Osteocyte (in vitro differentiated cells): ENCODE data around the gene RAPGEF4. TPM values are rescaled to one million over a fixed set of nuclear protein-coding genes. Genes with fewer than 3 reads are reported as not detected.

ENCODE experiments used
- DNase-seq: peaks from one replicate; pipeline ENCODE4 v3.0.0; 2021; ENCODE audit warnings: mixed read lengths; ENCODE audit not compliant: unreplicated experiment; ENCODE audit errors: extremely low spot score
- H3K27ac Mint-ChIP-seq: one replicate; pipeline ENCODE4 v1.8.0; 2021; ENCODE audit warnings: mild to moderate bottlenecking, mixed read lengths; ENCODE audit not compliant: unreplicated experiment
- H3K27me3 Mint-ChIP-seq: one replicate; pipeline ENCODE4 v1.8.0; 2021; ENCODE audit warnings: mixed read lengths; ENCODE audit not compliant: unreplicated experiment
- H3K36me3 Mint-ChIP-seq: one replicate; pipeline ENCODE4 v1.8.0; 2021; ENCODE audit warnings: mixed read lengths; ENCODE audit not compliant: unreplicated experiment
- H3K4me1 Mint-ChIP-seq: one replicate; pipeline ENCODE4 v1.8.0; 2021; ENCODE audit warnings: mixed read lengths; ENCODE audit not compliant: unreplicated experiment
- H3K4me3 Mint-ChIP-seq: one replicate; pipeline ENCODE4 v1.8.0; 2021; ENCODE audit warnings: mild to moderate bottlenecking, moderate library complexity, mixed read lengths; ENCODE audit not compliant: unreplicated experiment
- H3K9me3 Mint-ChIP-seq: one replicate; pipeline ENCODE4 v1.8.0; 2021; ENCODE audit warnings: mixed read lengths; ENCODE audit not compliant: unreplicated experiment
- total RNA-seq: library from RNA; stranded (reverse); gene quantifications from 2 replicates; pipeline ENCODE4 v1.2.1, GENCODE V29; 2021
- TF ChIP-seq, protein P1 (sequence below): fragments of 200-600 bp; sonication (generic); IDR thresholded peaks from 2 replicates; pipeline ENCODE4 v1.5.0; 2021; ENCODE audit warnings: antibody characterized with exemption, mild to moderate bottlenecking, moderate library complexity

The RAPGEF4 gene
- total RNA-seq, 1 donor from 2014 or later = 0.91 TPM

DNA sequence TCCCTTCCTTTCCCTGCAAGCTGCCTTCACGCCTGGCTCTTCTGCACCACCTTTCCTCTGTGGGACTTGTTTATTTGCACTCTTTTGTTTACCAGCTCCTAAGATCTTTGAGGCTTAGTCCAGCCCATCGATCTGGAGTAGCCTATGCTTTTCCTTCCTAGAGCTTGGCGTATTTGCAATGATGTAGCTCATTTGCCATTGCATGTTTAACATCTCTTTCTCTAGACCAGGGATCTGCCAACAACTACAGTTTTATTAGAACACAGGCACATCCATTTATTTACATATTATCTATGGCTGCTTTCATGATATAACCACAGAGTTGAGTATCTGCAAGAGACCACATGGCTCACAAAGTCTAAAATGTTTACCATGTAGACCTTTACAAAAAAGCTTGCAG is 150.4 kb downstream of the RAPGEF4 start:
- Mint-ChIP-seq H3K27me3 (peaks cover 34% of the 10 kb centered on the region), H3K4me1 (peaks cover 4% of the 10 kb centered on the region), H3K36me3 (no peaks in the 10 kb centered on the region), H3K27ac (no peak overlapping the region), H3K9me3 (no peaks in the 10 kb centered on the region), H3K4me3 (no peak overlapping the region)
- TF ChIP-seq, protein P1, sequence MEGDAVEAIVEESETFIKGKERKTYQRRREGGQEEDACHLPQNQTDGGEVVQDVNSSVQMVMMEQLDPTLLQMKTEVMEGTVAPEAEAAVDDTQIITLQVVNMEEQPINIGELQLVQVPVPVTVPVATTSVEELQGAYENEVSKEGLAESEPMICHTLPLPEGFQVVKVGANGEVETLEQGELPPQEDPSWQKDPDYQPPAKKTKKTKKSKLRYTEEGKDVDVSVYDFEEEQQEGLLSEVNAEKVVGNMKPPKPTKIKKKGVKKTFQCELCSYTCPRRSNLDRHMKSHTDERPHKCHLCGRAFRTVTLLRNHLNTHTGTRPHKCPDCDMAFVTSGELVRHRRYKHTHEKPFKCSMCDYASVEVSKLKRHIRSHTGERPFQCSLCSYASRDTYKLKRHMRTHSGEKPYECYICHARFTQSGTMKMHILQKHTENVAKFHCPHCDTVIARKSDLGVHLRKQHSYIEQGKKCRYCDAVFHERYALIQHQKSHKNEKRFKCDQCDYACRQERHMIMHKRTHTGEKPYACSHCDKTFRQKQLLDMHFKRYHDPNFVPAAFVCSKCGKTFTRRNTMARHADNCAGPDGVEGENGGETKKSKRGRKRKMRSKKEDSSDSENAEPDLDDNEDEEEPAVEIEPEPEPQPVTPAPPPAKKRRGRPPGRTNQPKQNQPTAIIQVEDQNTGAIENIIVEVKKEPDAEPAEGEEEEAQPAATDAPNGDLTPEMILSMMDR = no peak
- DNase-seq = no peak

DNA sequence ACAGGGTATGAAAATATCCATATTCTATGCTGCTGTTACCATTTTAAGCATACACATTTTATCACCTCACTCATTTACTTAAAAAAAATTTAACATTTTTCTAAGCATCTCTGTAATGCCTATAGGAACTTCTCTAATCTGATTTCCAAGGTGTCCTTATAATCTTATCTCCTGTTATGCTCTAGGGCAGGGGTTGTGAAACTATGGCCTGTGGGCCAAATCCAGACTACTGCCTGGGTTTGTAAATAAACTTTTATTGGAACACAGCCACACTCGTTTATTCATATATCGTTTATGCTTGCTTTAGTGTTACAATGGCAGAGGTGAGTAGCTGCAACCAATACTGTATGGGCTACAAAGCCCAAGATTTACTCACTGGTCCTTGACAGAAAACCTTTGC is 151.6 kb downstream of the RAPGEF4 start:
- no peak for DNase-seq
- TF ChIP-seq, protein P1 = no peak
- H3K27ac Mint-ChIP-seq = no peak overlapping the region
- no peaks in the 10 kb centered on the region for H3K9me3 Mint-ChIP-seq
- H3K36me3 Mint-ChIP-seq = no peaks in the 10 kb centered on the region
- H3K4me1 Mint-ChIP-seq = peaks cover 4% of the 10 kb centered on the region
- peaks cover 37% of the 10 kb centered on the region for H3K27me3 Mint-ChIP-seq
- no peak overlapping the region for H3K4me3 Mint-ChIP-seq

GRCh38 chr2:172888714-172889669 is 153.3 kb downstream of the RAPGEF4 start:
- TF ChIP-seq, protein P1 = no peak
- H3K36me3 Mint-ChIP-seq = no peaks in the 10 kb centered on the region

DNA sequence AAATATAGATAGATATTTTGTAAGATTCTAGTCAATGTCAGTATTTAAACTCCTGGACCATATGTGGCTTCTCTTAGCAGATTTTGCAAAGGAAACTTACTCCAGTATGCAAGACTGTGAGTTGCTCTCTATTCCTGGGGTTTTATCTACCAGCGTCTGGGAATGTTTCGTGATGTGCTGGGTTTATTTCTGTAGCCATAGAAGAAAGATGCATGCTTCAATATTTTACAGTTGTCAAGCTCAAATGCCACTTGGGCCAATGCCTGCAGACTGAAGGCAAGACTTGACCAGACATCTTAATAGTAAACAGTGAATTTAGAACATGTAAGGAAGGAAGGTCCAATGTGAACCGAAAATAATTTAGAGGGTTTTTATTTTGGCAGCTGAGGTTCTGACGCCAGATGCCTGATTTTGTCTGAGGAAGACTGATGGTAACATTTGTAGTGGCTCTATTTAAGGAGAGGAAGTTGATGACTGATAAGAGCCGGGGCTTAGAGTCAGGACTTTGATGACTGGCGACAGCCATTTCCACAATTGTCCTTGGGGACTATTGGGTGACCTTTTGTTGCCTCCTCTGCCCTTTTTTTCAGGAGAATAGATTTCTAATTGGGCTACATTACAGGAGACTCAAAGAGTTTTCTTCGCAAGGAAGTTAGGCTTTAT is 154.3 kb downstream of the RAPGEF4 start:
- Mint-ChIP-seq H3K36me3 (no peaks in the 10 kb centered on the region), H3K27me3 (peaks cover 55% of the 10 kb centered on the region), H3K9me3 (no peaks in the 10 kb centered on the region), H3K4me3 (no peak overlapping the region), H3K4me1 (peaks cover 4% of the 10 kb centered on the region), H3K27ac (no peak overlapping the region)
- DNase-seq = no peak
- TF ChIP-seq, protein P1 = no peak

More at GRCh38 chr2:172888714-172889669, 153.3 kb downstream of the RAPGEF4 start:
- Mint-ChIP-seq H3K9me3 (no peaks in the 10 kb centered on the region), H3K4me1 (peaks cover 4% of the 10 kb centered on the region), H3K4me3 (no peak overlapping the region), H3K27ac (no peak overlapping the region), H3K27me3 (peaks cover 46% of the 10 kb centered on the region)
- DNase-seq = no peak

- Mint-ChIP-seq H3K27me3 (peaks cover 63% of the 10 kb centered on the region), H3K9me3 (no peaks in the 10 kb centered on the region), H3K4me1 (peaks cover 4% of the 10 kb centered on the region), H3K27ac (no peak overlapping the region), H3K4me3 (no peak overlapping the region), H3K36me3 (no peaks in the 10 kb centered on the region)
- no peak for DNase-seq
- TF ChIP-seq, protein P1 = no peak
Observed at GRCh38 chr2:172893111-172893510, 157.5 kb downstream of the RAPGEF4 start.
